Activated CD4-positive, alpha-beta T cell treated with anti-CD3 and anti-CD28 coated beads, Interleukin-2, Interleukin-4, amounts not matched to agents 100 ng/mL and 50 ng/mL, durations not matched to agents 16 hours and 8 hours (primary cell): ENCODE results near the gene YAP1.
"Not testable (repeated sequence)": the region's sequence is repeated elsewhere in the genome, so short reads cannot be mapped to it uniquely, and the experiment has no call there.

Experiments
- DNase-seq: peaks from one replicate; pipeline ENCODE4 v3.0.0-alpha.2; 2020; ENCODE audit warnings: low spot score

The YAP1 gene

GRCh38 chr11:102200325-102200724 lies 90.1 kb downstream of the YAP1 start:
- DNase-seq: not testable (repeated sequence)

GRCh38 chr11:102201776-102202175 lies 91.5 kb downstream of the YAP1 start:
- no peak for DNase-seq

GRCh38 chr11:102202972-102203371 lies 92.7 kb downstream of the YAP1 start:
- DNase-seq: no peak

GRCh38 chr11:102204174-102204573 lies 93.9 kb downstream of the YAP1 start:
- no peak for DNase-seq

- no peak for DNase-seq
These were observed 95.6 kb downstream of the YAP1 start for GRCh38 chr11:102205805-102206204.

GRCh38 chr11:102208835-102209234 lies 98.6 kb downstream of the YAP1 start:
- no peak for DNase-seq

GRCh38 chr11:102214623-102215022 lies 104.4 kb downstream of the YAP1 start:
- DNase-seq: no peak

GRCh38 chr11:102216433-102217075 lies 106.3 kb downstream of the YAP1 start:
- DNase-seq: no peak

GRCh38 chr11:102220728-102221467 lies 110.7 kb downstream of the YAP1 start:
- no peak for DNase-seq

GRCh38 chr11:102223859-102224258 lies 113.6 kb downstream of the YAP1 start:
- DNase-seq: no peak

GRCh38 chr11:102225689-102226568 lies 115.7 kb downstream of the YAP1 start:
- no peak for DNase-seq

- no peak for DNase-seq
These were observed 116.6 kb downstream of the YAP1 start for GRCh38 chr11:102226702-102227490.

GRCh38 chr11:102229510-102230123 lies 119.4 kb downstream of the YAP1 start:
- DNase-seq: no peak

GRCh38 chr11:102230186-102230585 lies 119.9 kb downstream of the YAP1 start:
- no peak for DNase-seq

GRCh38 chr11:102230911-102231310 lies 120.7 kb downstream of the YAP1 start:
- DNase-seq: no peak

GRCh38 chr11:102234779-102235439 lies 124.7 kb downstream of the YAP1 start:
- DNase-seq: no peak

GRCh38 chr11:102237096-102237735 lies 127.0 kb downstream of the YAP1 start:
- DNase-seq: no peak

GRCh38 chr11:102238391-102238821 lies 128.2 kb downstream of the YAP1 start:
- DNase-seq: no peak

- DNase-seq: no peak
These were observed 129.2 kb downstream of the YAP1 start for GRCh38 chr11:102239448-102239847.

- DNase-seq: no peak
These were observed 129.7 kb downstream of the YAP1 start for GRCh38 chr11:102239911-102240310.
